ENCODE data around the gene ADAT1. TPM values are rescaled to one million over a fixed set of nuclear protein-coding genes. Genes with fewer than 3 reads are reported as not detected.

ADAT1 gene
- polyA plus RNA-seq, 1 experiment, result 18.9 TPM

- ChIA-PET POLR2A (no interaction called here), CTCF (no interaction called here)
- Histone ChIP-seq H3K4me3 (ENCODE audit: low read depth, low read length) (no peak overlapping the region), H3K27me3 (ENCODE audit: control insufficient read depth, insufficient read depth, low read length) (no peaks in the 10 kb centered on the region), H3K36me3 (ENCODE audit: control insufficient read depth, insufficient read depth, low read length) (peaks cover 22% of the 10 kb centered on the region)
- TF ChIP-seq CTCF (IDR thresholded peaks at IDR 0.05; ENCODE audit: insufficient read depth, low read depth, low read length), result no peak
- no peak for DNase-seq (ENCODE audit: low read depth)
These were observed 44.9 kb downstream of the ADAT1 start for GRCh38 chr16:75578212-75578611.

DNA sequence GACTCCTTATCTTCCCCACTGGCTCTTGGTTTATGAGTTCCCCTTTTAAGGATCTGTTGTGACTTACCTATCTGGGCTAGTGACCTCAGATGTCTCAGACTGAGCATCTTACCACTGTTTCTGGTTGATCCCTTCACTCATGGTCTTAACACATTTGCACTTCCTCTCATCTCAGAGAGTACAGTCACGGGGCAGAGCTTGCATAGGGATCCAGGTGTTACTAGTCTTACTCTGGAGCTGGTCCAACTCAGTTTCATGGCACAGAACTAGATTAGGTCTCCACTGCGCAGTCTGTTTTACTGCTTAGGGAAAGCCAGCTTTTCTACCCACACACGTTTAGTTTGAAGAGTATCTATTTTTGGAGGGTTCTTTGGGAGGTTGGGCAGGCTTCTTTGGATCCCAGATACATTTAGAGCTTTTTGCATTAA is 46.7 kb downstream of the ADAT1 start:
- CTCF ChIA-PET, result interaction anchor here (0.9 to 1.4 kb wide), 2 partner anchors 11 to 187 kb away, joined by 3 to 4 read pairs; no protein-coding TSS in a partner anchor
- POLR2A ChIA-PET, result no interaction called here

GRCh38 chr16:75575958-75576357 is 47.1 kb downstream of the ADAT1 start:
- CTCF ChIA-PET, result interaction anchor here (0.9 to 1.4 kb wide), 2 partner anchors 11 to 188 kb away, joined by 3 to 4 read pairs; no protein-coding TSS in a partner anchor
- peaks cover 31% of the 10 kb centered on the region for H3K36me3 ChIP-seq (ENCODE audit: control insufficient read depth, insufficient read depth, low read length)
- POLR2A ChIA-PET, result no interaction called here

More for the DNA sequence above, 46.7 kb downstream of the ADAT1 start:
- Histone ChIP-seq H3K27me3 (ENCODE audit: control insufficient read depth, insufficient read depth, low read length) (no peaks in the 10 kb centered on the region), H3K4me3 (ENCODE audit: low read depth, low read length) (no peak overlapping the region), H3K36me3 (ENCODE audit: control insufficient read depth, insufficient read depth, low read length) (peaks cover 32% of the 10 kb centered on the region)
- TF ChIP-seq CTCF (IDR thresholded peaks at IDR 0.05; ENCODE audit: insufficient read depth, low read depth, low read length), result no peak
- DNase-seq (ENCODE audit: low read depth), result no peak

DNA sequence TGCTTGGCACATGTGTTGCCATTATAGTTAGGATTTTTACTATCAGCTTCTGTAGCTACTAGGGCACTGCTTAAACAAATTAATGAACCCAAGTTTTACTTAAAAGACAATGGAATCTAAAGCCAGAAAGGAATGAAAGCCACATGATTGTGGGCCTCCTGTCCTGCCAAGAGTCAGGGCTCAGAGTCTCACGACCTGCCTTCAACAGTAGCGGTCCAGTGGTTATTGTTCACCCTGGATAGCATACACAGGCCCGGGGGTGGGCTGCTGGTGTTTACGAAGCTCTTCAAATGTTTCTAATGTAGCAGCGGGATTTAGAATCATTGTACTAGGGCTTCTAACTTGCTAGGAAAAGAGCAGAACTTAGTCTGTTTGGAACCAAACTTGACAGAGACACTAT is 49.1 kb downstream of the ADAT1 start:
- no peak for TF ChIP-seq CTCF (IDR thresholded peaks at IDR 0.05; ENCODE audit: insufficient read depth, low read depth, low read length)
- CTCF ChIA-PET, result interaction anchor here (0.7 to 1.9 kb wide), 3 partner anchors 12 to 57 kb away, joined by 3 to 6 read pairs (median 3); no protein-coding TSS in a partner anchor
- no peaks in the 10 kb centered on the region for H3K27me3 ChIP-seq (ENCODE audit: control insufficient read depth, insufficient read depth, low read length)
- peaks cover 36% of the 10 kb centered on the region for H3K36me3 ChIP-seq (ENCODE audit: control insufficient read depth, insufficient read depth, low read length)
- H3K4me3 ChIP-seq (ENCODE audit: low read depth, low read length), result no peak overlapping the region
- POLR2A ChIA-PET, result no interaction called here
- DNase-seq (ENCODE audit: low read depth), result no peak

More at GRCh38 chr16:75575958-75576357, 47.1 kb downstream of the ADAT1 start:
- no peak for DNase-seq (ENCODE audit: low read depth)
- TF ChIP-seq CTCF (IDR thresholded peaks at IDR 0.05; ENCODE audit: insufficient read depth, low read depth, low read length), result no peak
- H3K4me3 ChIP-seq (ENCODE audit: low read depth, low read length), result no peak overlapping the region
- no peaks in the 10 kb centered on the region for H3K27me3 ChIP-seq (ENCODE audit: control insufficient read depth, insufficient read depth, low read length)

DNA sequence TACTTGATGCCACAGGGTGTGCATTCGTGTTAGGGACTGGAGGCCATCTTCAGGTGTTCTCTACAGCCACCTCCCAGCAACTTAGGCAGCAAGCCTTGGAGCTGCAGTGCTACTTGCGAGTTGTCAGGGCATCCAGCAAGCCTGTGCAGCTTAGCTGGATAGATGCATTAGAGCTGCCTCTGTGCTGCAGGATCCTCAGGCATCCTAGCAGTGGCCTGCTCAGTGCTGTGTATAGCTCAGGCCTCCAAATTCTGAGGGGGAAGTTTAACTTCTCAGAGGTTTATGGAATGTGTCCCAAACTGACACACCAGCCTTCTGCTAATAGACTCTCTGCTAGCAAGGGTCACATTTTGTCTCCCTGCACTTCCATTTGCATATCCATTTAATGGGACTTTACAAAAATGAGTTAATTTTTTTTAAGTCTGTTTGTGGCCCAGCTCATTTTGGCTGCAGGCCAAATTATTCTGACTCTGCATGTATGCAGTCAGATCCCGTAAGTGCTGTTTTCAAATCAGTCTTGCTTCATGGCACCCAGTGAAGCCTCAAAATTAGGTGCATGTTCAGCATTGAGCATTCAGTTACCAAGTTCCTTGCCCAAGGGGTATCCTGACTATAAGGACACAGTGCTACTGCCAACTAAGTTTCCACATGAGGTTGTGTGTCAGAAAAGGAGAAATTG is 50.1 kb downstream of the ADAT1 start:
- ChIA-PET POLR2A (no interaction called here), CTCF (interaction anchor here (0.7 to 1.9 kb wide), 3 partner anchors 13 to 56 kb away, joined by 3 to 6 read pairs (median 3); no protein-coding TSS in a partner anchor)
- Histone ChIP-seq H3K36me3 (ENCODE audit: control insufficient read depth, insufficient read depth, low read length) (peaks cover 40% of the 10 kb centered on the region), H3K27me3 (ENCODE audit: control insufficient read depth, insufficient read depth, low read length) (no peaks in the 10 kb centered on the region), H3K4me3 (ENCODE audit: low read depth, low read length) (no peak overlapping the region)
- TF ChIP-seq CTCF (IDR thresholded peaks at IDR 0.05; ENCODE audit: insufficient read depth, low read depth, low read length), result no peak
- no peak for DNase-seq (ENCODE audit: low read depth)

All from BJ (cell line).